Vagina (tissue), 2 donors: Measurements from ENCODE around the gene FADD. TPM values are rescaled to one million over a fixed set of nuclear protein-coding genes. Genes with fewer than 3 reads are reported as not detected.

Source experiments
- DNase-seq, 2 donors: peaks; one replicate each; pipeline ENCODE4 v3.0.0-alpha.2; 2017; ENCODE audit errors: extremely low spot score in 2 of 2
- H3K27ac ChIP-seq: fragments of 200-600 bp; sonication (generic); one replicate; pipeline ENCODE4 v1.5.1; 2019
- H3K27me3 ChIP-seq: fragments of 200-600 bp; sonication (generic); one replicate; pipeline ENCODE4 v1.5.1; 2019
- H3K36me3 ChIP-seq, 2 donors: fragments of 200-600 bp; sonication (generic); one replicate each; pipeline ENCODE4 v1.5.1; 2017 to 2019
- H3K4me1 ChIP-seq: fragments of 200-600 bp; sonication (generic); one replicate; pipeline ENCODE4 v1.5.1; 2019
- H3K4me3 ChIP-seq, 2 donors: fragments of 200-600 bp; sonication (generic); 1 replicate in 1 of 2; 2 replicates in 1 of 2; pipeline ENCODE4 v1.5.1; 2016 to 2019
- H3K9me3 ChIP-seq: fragments of 200-600 bp; sonication (generic); one replicate; pipeline ENCODE4 v1.5.1; 2019
- POLR2A ChIP-seq, 2 donors: fragments of 450-650 bp; IDR thresholded peaks; one replicate each; pipeline ENCODE4 v1.6.1; 2017; ENCODE audit warnings: antibody characterized with exemption in 2 of 2, mild to moderate bottlenecking in 2 of 2, moderate library complexity in 2 of 2
- POLR2AphosphoS5 ChIP-seq, 2 donors: sonication (generic); formaldehyde crosslinking; IDR thresholded peaks; one replicate each; pipeline ENCODE4 v1.9.0; 2017; ENCODE audit warnings: antibody characterized with exemption in 2 of 2, mild to moderate bottlenecking in 2 of 2, low read depth in 1 of 2; ENCODE audit not compliant: insufficient read depth in 1 of 2
- intact Hi-C: fragments of 100-400 bp; cut with DNase I; formaldehyde crosslinking; loops from one replicate; pipeline ENCODE4 v1.15.1; 2023
- total RNA-seq: library from RNA; depleted of rRNA; stranded (reverse); fragments of >200 nt; gene quantifications from one replicate; pipeline ENCODE4 v1.2.3, GENCODE V29; 2016
- TF ChIP-seq, protein P1 (sequence below), 3 experiments: fragments of 450-650 bp in 2 of 3; fragments of 200-600 bp in 1 of 3; sonication (generic) in 1 of 3; IDR thresholded peaks; one replicate each; pipeline ENCODE4 v1.5.1; 2017 to 2019; ENCODE audit warnings: antibody characterized with exemption in 3 of 3, mild to moderate bottlenecking in 2 of 3, moderate library complexity in 2 of 3

The FADD gene
- total RNA-seq, 1 donor from 2014 or later: 21.6 TPM

DNA sequence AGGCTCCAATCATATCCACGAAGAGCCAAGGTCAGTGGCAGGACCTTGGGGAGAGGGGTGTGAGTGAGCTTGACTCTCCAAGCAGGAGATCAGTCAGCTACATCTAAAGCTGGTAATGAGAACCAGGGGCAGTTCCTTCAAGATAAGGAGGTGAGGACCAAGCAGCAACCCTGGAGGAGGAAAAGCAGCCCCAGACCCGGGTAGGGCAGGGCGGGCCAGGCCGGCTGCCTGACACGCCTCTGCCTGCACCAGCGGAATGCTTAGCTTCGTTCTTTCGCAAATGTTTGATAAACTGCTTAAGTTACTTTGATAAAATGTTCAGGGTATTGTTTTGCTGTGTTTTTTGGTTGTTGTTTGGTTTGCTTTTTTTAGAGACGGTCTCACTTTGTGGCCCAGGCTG is 18.7 kb upstream of the FADD start:
- Histone ChIP-seq H3K4me3 (no peak overlapping the region), H3K9me3 (no peaks in the 10 kb centered on the region), H3K36me3 (no peaks in the 10 kb centered on the region), H3K27me3 (no peaks in the 10 kb centered on the region), H3K4me1 (peaks cover 12% of the 10 kb centered on the region), H3K27ac (no peak overlapping the region)
- DNase-seq: no peak
- intact Hi-C loops: no loop called here
- TF ChIP-seq POLR2AphosphoS5 (IDR thresholded peaks at IDR 0.05; ENCODE audit: insufficient read depth in 1 of 2, low read depth in 1 of 2): no peak
- TF ChIP-seq, protein P1, sequence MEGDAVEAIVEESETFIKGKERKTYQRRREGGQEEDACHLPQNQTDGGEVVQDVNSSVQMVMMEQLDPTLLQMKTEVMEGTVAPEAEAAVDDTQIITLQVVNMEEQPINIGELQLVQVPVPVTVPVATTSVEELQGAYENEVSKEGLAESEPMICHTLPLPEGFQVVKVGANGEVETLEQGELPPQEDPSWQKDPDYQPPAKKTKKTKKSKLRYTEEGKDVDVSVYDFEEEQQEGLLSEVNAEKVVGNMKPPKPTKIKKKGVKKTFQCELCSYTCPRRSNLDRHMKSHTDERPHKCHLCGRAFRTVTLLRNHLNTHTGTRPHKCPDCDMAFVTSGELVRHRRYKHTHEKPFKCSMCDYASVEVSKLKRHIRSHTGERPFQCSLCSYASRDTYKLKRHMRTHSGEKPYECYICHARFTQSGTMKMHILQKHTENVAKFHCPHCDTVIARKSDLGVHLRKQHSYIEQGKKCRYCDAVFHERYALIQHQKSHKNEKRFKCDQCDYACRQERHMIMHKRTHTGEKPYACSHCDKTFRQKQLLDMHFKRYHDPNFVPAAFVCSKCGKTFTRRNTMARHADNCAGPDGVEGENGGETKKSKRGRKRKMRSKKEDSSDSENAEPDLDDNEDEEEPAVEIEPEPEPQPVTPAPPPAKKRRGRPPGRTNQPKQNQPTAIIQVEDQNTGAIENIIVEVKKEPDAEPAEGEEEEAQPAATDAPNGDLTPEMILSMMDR (IDR thresholded peaks at IDR 0.05): no peak
- TF ChIP-seq POLR2A (IDR thresholded peaks at IDR 0.05): no peak

DNA sequence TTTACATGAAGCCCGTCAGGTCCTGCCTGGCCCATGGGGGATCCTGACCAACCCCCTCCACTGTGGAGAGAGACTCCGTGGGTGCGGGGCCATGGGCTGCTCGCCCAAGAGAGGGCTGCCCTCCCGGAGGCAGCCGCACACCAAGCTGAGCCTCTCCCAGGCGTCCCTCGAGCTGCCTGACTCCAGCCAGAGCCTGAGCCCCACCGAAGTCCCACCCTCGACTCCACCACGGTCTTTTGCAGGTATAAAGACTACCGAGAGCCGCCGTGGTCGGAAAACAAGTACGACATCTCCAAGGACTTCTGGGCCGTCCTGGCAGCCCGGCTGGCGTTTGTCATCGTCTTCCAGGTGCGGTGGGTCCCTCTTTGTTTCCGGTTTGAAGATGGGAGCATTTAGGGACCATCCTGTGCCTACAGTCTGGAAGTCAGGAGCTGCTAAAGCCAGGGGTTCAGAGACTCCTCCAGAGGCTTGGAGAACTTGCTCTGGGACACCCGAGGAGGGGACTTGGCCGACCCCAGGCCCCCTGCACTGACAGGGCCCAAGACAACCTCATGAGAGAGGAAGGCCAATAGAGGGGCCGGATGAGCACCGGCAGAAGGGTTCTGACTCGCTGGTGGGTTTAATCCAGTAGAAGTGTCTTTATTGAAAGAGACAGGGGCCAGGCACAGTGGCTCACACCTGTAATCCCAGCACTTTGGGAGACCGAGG is 17.6 kb upstream of the FADD start:
- no peak for DNase-seq
- TF ChIP-seq, protein P1 (IDR thresholded peaks at IDR 0.05): no peak
- TF ChIP-seq POLR2A (IDR thresholded peaks at IDR 0.05) (no peak), POLR2AphosphoS5 (IDR thresholded peaks at IDR 0.05; ENCODE audit: insufficient read depth in 1 of 2, low read depth in 1 of 2) (no peak)
- Histone ChIP-seq H3K27me3 (no peaks in the 10 kb centered on the region), H3K36me3 (no peaks in the 10 kb centered on the region), H3K27ac (no peak overlapping the region), H3K9me3 (no peaks in the 10 kb centered on the region), H3K4me3 (no peak overlapping the region), H3K4me1 (peaks cover 12% of the 10 kb centered on the region)
- intact Hi-C loops: no loop called here

DNA sequence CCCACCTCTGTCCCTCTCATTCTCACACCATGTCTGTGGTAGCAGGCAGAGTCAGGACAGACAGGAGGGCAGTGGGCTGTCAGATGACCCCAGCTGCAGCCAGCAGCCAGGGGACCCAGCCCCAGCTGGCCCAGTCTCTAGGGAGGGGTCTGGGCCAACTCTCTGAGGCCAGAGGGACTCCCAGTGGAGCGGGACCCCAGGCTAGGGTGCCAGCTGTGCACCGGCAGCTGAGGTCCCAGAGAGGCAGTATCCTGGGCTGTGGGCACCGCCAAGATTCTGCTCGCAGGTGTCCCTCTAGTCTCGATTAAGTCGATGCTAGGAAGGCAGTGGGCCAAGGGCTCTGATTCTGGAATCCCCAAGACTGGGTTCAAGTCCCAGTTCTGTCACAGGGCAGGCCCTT is 16.7 kb upstream of the FADD start:
- Histone ChIP-seq H3K36me3 (no peaks in the 10 kb centered on the region), H3K9me3 (no peaks in the 10 kb centered on the region), H3K4me3 (no peak overlapping the region), H3K4me1 (peaks cover 12% of the 10 kb centered on the region), H3K27ac (no peak overlapping the region), H3K27me3 (no peaks in the 10 kb centered on the region)
- no peak for DNase-seq
- TF ChIP-seq, protein P1 (IDR thresholded peaks at IDR 0.05): no peak
- TF ChIP-seq POLR2A (IDR thresholded peaks at IDR 0.05): no peak
- TF ChIP-seq POLR2AphosphoS5 (IDR thresholded peaks at IDR 0.05; ENCODE audit: insufficient read depth in 1 of 2, low read depth in 1 of 2): no peak
- intact Hi-C loops: no loop called here

DNA sequence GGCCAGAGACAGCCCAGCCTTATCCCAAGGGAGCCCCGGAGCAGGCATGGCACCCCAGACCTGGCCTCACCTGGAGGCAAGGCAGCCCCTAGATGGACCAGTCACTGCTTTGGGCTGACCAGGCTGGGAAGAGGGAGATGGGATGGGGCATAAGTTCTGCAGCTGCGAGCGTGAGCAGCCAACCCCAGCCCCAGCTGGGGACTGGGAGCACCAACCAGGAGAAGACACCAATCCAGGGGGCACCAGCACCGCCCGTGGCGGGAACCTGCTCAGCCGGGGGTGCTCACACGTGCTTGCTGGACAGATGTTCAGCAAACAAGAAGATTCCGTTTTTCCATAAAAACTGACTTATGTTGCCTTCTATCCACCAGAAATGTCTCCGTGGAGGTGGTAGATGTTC is 16.2 kb upstream of the FADD start:
- Histone ChIP-seq H3K4me1 (peaks cover 12% of the 10 kb centered on the region), H3K9me3 (no peaks in the 10 kb centered on the region), H3K27ac (no peak overlapping the region), H3K27me3 (no peaks in the 10 kb centered on the region), H3K4me3 (no peak overlapping the region), H3K36me3 (no peaks in the 10 kb centered on the region)
- intact Hi-C loops: no loop called here
- no peak for DNase-seq
- no peak for TF ChIP-seq POLR2A (IDR thresholded peaks at IDR 0.05)
- TF ChIP-seq POLR2AphosphoS5 (IDR thresholded peaks at IDR 0.05; ENCODE audit: insufficient read depth in 1 of 2, low read depth in 1 of 2): no peak
- TF ChIP-seq, protein P1 (IDR thresholded peaks at IDR 0.05): no peak

DNA sequence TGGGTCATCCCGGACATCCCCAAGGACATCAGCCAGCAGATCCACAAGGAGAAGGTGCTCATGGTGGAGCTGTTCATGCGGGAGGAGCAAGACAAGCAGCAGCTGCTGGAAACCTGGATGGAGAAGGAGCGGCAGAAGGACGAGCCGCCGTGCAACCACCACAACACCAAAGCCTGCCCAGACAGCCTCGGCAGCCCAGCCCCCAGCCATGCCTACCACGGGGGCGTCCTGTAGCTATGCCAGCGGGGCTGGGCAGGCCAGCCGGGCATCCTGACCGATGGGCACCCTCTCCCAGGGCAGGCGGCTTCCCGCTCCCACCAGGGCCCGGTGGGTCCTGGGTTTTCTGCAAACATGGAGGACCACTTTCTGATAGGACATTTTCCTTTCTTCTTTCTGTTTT is 15.3 kb upstream of the FADD start:
- H3K9me3 ChIP-seq: no peaks in the 10 kb centered on the region
- TF ChIP-seq, protein P1 (IDR thresholded peaks at IDR 0.05): no peak
- TF ChIP-seq POLR2A (IDR thresholded peaks at IDR 0.05): no peak
- no peak for TF ChIP-seq POLR2AphosphoS5 (IDR thresholded peaks at IDR 0.05; ENCODE audit: insufficient read depth in 1 of 2, low read depth in 1 of 2)
- intact Hi-C loops: no loop called here
- H3K4me3 ChIP-seq: no peak overlapping the region
- no peaks in the 10 kb centered on the region for H3K27me3 ChIP-seq
- H3K27ac ChIP-seq: no peak overlapping the region
- peaks cover 12% of the 10 kb centered on the region for H3K4me1 ChIP-seq
- DNase-seq: no peak
- H3K36me3 ChIP-seq: no peaks in the 10 kb centered on the region
